Inflammatory macrophage treated with lipopolysaccharide for 1 hour (primary cell): ENCODE results near the gene SLC19A1.

Experiments
- DNase-seq, 2 donors: peaks; one replicate each; pipeline ENCODE4 v3.0.0-alpha.2; 2020 to 2022

SLC19A1 gene

DNA sequence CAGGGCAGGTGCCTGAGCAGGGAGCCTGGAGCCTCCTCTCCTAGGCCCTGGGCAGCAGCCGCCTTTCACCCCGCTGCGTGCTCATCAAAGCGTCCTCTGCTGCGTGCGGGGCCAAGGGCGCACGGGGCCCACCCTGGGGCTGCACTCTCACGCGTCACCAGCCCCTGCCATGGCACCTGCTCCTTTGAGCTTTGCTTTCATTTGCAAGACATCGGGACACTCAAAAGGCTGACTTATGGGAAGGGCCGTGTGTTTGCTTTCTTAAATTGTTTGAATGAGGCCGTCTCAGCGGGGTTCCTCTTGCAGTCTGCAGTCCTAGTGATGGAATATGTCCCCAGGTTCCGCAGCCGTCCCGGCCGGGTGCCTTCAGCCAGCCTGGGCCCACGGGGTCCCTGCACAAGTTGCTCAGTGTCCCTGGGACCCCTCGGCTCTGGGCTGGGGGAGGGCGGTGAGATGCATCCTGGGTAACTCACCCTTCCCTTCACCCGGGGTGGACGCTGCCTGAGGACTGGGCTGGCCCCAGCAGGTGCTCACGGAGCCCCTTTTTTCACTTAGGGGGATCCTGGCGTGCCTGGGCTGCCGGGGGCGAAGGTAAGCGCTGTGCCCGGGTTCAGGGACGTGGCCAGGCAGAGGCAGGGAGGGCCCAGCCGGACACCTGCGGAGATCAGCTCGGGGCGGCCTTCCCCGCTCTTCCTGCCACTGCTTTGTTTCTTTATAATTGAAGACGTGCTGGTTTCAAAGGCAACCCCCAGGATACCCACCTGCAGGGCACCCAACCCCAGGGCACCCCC lies 53.1 kb downstream of the SLC19A1 start:
- DNase-seq: no peak

GRCh38 chr21:45487891-45488600 lies 54.2 kb downstream of the SLC19A1 start:
- no peak for DNase-seq

DNA sequence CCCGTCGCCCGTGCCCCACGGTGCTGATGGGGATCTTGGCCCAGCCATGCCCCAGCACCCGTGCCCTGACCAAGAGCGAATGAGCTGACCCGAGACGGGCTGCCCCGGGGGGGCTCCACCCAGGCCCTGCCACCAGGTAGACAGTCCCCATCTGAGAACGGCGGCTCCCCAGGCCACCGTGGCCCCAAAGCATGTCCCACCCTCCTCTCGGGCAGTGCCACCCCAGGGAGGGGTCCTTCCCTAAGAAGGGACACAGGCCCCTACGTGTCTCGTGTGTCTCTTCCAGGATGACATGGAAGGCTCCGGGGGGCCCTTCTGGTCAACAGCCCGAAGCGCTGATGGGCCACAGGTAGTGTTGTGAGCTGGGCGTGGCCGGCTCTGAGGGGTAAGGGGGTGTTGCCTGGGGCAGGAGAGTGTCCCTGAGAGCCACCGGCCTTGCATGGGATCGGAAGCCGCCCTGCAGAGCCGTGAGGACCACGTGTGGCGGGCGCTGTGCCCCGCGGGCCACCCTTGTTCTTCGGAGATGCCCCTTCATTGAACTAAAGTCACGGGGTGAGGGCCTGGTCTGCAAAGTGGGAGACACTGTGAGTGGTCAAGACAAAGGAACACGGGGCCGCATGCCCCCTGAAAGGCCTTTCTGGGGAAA lies 55.0 kb downstream of the SLC19A1 start:
- DNase-seq: no peak

DNA sequence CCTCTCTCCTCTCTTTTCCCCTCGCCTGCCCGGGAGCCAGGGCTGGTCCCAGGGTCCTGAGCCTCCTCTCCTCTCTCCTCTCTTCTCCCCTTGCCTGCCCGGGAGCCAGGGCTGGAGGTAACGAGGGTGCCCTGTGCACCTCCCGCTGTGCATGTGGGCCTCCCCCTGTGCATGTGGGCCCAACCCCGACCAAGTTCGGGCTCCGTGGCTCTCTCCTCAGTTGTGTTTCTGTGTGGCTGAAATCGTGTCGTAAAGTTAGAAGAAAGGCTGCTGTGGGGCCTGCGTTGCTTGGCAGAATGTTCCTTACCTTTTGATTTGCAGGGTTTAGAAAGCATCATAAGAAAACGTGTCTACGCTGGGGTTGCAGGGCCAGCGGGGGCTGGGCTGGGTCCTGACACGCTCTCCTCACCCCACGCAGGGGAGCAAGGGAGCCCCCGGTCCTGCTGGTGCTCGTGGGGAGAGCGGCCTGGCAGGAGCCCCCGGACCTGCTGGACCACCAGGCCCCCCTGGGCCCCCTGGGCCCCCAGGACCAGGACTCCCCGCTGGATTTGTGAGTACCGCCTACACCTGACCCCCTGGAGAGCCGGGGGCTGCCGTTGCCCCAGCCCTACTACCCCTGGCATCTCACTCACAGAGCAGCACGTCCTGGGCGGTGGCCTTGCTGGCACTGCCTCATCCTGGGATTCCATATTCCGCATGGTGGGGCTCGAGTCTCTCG lies 55.6 kb downstream of the SLC19A1 start:
- DNase-seq: no peak

DNA sequence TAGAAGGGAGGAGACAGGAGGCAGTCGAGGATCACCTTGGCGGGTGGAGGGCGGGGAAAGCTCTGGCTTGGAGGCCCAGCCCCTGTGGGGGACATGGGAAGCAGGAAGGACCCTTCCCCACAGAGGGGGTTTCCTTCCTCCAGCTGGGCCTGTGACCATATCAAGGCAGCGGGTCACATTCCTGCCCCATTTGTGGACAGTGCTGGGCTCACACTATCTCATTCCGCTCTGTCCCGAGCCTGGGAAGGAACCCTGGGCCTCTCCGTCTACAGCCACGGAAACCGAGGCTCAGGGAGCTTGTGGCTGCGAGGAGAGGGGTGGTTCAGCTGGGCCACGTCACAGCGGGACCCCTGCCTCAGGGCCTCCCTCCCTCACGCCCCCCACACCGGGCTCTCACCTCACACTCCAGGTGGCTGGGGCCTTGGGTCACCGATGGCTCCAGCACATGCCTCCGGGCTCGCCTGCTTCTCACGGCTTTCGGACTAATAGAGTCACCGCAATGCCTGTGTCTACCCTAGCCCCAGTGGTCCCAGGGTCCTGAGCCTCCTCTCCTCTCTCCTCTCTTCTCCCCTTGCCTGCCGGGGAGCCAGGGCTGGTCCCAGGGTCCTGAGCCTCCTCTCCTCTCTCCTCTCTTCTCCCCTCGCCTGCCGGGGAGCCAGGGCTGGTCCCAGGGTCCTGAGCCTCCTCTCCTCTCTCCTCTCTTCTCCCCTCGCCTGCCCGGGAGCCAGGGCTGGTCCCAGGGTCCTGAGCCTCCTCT lies 56.4 kb downstream of the SLC19A1 start:
- DNase-seq: no peak

DNA sequence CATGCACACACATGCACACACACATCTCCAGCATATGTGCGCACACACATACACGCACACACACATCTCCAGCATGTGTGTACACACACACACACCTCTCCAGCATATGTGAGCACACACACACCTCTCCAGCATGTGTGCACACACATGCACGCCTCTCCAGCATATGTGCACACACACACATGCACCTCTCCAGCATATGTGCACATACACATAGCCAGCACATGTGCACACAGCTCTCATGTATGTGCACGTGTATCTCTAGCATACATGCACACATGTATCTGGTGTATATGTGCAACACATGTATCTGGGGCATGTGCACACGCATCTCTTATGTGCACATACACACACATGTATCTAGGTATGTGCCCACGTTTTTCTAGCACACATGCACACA lies 57.9 kb downstream of the SLC19A1 start:
- DNase-seq: no peak

DNA sequence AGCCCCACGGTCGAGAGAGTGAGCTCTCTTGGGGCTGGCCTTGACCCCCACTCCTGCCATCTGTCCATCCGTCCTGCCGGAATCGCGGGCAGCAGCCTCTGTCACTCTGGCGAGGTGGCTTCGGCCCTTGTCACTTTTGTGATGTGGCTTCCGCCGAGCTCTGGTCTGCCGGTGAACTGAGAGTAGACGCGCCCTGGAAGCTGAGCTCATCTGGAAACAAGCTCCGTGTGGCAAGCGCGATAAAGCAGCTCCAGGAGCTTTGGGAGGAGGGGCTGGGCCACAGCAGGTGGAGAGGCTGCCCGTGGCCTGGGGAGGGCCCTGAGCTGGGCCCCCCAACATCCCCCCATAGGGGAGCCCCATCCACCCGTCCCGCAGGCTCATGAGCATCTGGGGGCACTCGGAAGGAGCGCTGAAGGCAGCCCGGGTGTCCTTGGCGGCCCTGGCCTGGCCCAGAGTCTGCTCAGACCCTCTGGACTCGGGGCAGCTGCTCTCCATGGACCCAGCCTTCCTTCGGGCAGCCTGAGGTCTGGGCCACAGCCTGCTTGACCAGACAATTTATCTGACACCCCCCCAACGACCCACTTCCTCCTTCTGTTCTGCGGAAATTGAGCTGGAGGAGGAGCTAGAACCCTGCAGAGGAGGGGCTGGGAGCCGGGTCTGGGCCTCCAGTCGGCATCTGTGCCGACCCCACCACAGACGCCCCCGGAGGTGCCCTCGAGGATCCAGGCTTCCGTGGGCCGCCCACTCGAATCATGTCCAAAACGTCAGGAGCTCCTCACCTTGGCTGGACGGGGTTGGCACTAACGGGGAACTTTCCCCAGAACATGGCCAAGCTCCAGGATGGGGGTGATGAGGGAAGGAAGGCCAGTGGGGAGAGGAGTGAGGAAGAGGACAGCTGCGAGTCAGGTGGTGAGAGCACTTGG lies 59.1 kb downstream of the SLC19A1 start:
- DNase-seq: peak in 1 of 2 donors; percentile 22

- no peak for DNase-seq
These were observed 60.0 kb downstream of the SLC19A1 start for GRCh38 chr21:45481977-45482898.

DNA sequence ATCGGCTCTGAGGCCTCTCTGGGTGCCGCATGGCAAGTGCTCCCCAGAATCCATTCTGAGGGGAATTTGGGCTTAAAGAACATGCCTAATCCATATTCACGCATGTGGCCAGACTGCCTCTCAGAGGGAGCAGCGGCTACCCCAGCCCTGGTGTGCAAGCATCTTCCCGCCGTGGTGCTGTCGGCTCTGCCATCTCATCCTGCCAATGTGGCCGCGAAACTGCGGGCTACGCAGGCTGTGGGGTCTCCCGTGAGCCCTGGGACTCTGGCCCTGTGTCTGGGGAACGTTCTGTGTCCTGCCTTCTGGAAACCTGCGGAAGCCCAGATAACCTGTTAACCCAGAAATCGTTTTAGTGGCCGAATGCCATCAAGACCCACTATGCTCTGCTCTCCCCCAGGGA lies 60.7 kb downstream of the SLC19A1 start:
- DNase-seq: no peak

DNA sequence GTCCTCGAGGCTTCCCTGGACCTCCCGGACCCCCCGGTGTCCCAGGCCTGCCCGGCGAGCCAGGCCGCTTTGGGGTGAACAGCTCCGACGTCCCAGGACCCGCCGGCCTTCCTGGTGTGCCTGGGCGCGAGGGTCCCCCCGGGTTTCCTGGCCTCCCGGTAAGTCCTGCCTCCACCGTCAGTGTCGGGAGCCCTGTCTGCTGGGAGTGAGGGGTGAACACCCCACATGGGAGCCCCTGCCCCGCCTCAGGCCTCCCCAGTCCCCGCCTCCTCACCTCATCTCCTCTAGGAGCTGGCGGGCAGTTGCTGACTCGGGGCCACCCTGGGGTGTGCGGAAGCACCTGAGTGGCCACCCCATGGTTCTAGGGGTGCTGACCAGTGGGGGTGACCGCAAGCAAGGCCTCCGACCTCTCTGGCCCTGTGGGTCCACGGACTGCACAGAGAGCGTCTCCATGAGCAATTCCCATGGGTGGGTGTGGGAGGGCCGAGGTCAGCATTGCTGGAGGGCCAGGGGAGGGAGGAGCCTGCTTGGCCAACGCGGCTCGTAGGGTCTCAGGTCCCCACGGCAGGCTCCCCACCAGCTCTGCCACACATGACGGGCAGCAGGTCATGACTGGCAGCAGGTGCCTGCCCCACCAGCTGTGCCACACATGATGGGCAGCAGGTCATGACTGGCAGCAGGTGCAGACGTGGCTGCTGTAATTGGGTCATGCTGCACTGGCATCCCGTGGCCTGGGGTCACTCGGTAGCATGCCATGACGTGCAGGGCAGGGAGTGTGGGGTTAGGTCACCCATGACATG lies 61.3 kb downstream of the SLC19A1 start:
- DNase-seq: no peak

- DNase-seq: no peak
These were observed 62.3 kb downstream of the SLC19A1 start for GRCh38 chr21:45479691-45480675.

GRCh38 chr21:45478816-45479669 lies 63.2 kb downstream of the SLC19A1 start:
- DNase-seq: no peak

- DNase-seq: peak; percentile 73 to 77
These were observed 64.0 kb downstream of the SLC19A1 start for GRCh38 chr21:45478115-45478801.

- no peak for DNase-seq
These were observed 64.8 kb downstream of the SLC19A1 start for GRCh38 chr21:45477176-45478114.

- DNase-seq: no peak
These were observed 65.7 kb downstream of the SLC19A1 start for GRCh38 chr21:45476582-45476981.
